ENCODE data around the gene EIF4E2. TPM values are rescaled to one million over a fixed set of nuclear protein-coding genes. Genes with fewer than 3 reads are reported as not detected.
A peak's percentile ranks its signal among the peaks of the same experiment; 100 is the strongest.

The EIF4E2 gene
- total RNA-seq = 85.3 and 94.7 TPM in 2 replicates

- peak; percentile 90 to 95 for DNase-seq (ENCODE audit: low read depth in 2 of 2)
Measured at GRCh38 chr2:232550354-232551249, at the start of gene EIF4E2, which contains the start of gene TIGD1. TSS of gene EIF4E2 (plus strand) at chr2:232550689. CDS start at chr2:232550725, 36 bp downstream. TSS of gene TIGD1 (minus strand) at chr2:232550557. CDS start at chr2:232549882, 675 bp downstream.

GRCh38 chr2:232501331-232501771 lies 49.1 kb upstream of the EIF4E2 start:
- DNase-seq (ENCODE audit: low read depth in 2 of 2) = no peak

GRCh38 chr2:232501794-232502390 lies 48.6 kb upstream of the EIF4E2 start:
- no peak for DNase-seq (ENCODE audit: low read depth in 2 of 2)

- no peak for DNase-seq (ENCODE audit: low read depth in 2 of 2)
Measured at GRCh38 chr2:232502511-232502910, 48.0 kb upstream of the EIF4E2 start.

- peak in 1 of 2 donors; percentile 4 for DNase-seq (ENCODE audit: low read depth in 2 of 2)
Measured at GRCh38 chr2:232502911-232503808, 47.3 kb upstream of the EIF4E2 start.

GRCh38 chr2:232503809-232504323 lies 46.6 kb upstream of the EIF4E2 start:
- no peak for DNase-seq (ENCODE audit: low read depth in 2 of 2)

- no peak for DNase-seq (ENCODE audit: low read depth in 2 of 2)
Measured at GRCh38 chr2:232504438-232504837, 46.1 kb upstream of the EIF4E2 start.

GRCh38 chr2:232505856-232506255 lies 44.6 kb upstream of the EIF4E2 start:
- DNase-seq (ENCODE audit: low read depth in 2 of 2) = no peak

- no peak for DNase-seq (ENCODE audit: low read depth in 2 of 2)
Measured at GRCh38 chr2:232506709-232507108, 43.8 kb upstream of the EIF4E2 start.

- DNase-seq (ENCODE audit: low read depth in 2 of 2) = no peak
Measured at GRCh38 chr2:232508251-232508650, 42.2 kb upstream of the EIF4E2 start.

GRCh38 chr2:232511336-232511890 lies 39.1 kb upstream of the EIF4E2 start:
- no peak for DNase-seq (ENCODE audit: low read depth in 2 of 2)

GRCh38 chr2:232512602-232513001 lies 37.9 kb upstream of the EIF4E2 start:
- no peak for DNase-seq (ENCODE audit: low read depth in 2 of 2)

GRCh38 chr2:232513353-232513752 lies 37.1 kb upstream of the EIF4E2 start:
- DNase-seq (ENCODE audit: low read depth in 2 of 2) = no peak

GRCh38 chr2:232515639-232516038 lies 34.9 kb upstream of the EIF4E2 start:
- DNase-seq (ENCODE audit: low read depth in 2 of 2) = no peak

- no peak for DNase-seq (ENCODE audit: low read depth in 2 of 2)
Measured at GRCh38 chr2:232516551-232516950, 33.9 kb upstream of the EIF4E2 start.

GRCh38 chr2:232518844-232519243 lies 31.6 kb upstream of the EIF4E2 start:
- no peak for DNase-seq (ENCODE audit: low read depth in 2 of 2)

GRCh38 chr2:232519581-232520438 lies 30.7 kb upstream of the EIF4E2 start, which contains the start of gene PRSS56:
TSS of gene PRSS56 (plus strand) at chr2:232520388. CDS start at chr2:232520599, 211 bp downstream.
- no peak for DNase-seq (ENCODE audit: low read depth in 2 of 2)

- DNase-seq (ENCODE audit: low read depth in 2 of 2) = no peak
Measured at GRCh38 chr2:232520489-232520888, 30.0 kb upstream of the EIF4E2 start.

- DNase-seq (ENCODE audit: low read depth in 2 of 2) = no peak
Measured at GRCh38 chr2:232521098-232521497, 29.4 kb upstream of the EIF4E2 start.
